ENCODE data around the gene NOL6. TPM values are rescaled to one million over a fixed set of nuclear protein-coding genes. Genes with fewer than 3 reads are reported as not detected.

The NOL6 gene
- total RNA-seq, 1 donor from 2014 or later, result 36.4 TPM

DNA sequence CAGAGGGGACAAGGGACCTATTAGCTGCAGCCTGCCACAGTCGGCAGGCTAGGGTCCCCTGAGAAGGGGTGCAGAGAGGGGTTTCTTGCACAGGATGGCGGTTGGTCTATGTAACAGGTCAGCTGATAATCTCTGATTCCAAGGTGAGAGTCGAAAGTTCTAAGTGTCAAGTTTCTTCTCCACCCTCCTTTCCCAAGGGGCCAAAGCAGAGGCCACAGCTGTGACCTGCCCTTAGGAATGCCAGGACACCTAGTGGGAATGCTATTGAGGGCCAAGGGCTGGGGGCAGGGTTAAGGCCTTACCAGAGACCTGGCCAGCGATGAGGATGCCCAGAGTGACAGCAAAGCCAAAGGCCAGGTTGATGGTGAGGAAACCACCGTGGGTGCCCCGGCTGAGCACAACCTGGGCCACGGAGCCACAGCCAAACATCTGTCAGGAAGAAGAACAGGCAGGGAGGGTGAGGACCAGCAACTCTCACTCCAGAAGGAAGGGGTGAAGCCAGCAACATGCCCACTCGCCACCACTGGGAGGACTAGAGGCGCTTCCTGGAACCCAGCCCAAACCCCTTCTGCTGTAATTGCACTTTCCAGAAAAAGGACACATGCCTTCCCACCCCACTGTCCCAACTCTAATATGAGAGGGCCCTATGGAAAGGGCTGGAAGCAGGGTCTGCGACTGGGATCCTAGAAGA lies 30.1 kb downstream of the NOL6 start:
- H3K36me3 ChIP-seq, result peaks cover 11% of the 10 kb centered on the region
- H3K27me3 ChIP-seq, result no peaks in the 10 kb centered on the region
- H3K9me3 ChIP-seq, result no peaks in the 10 kb centered on the region
- ATAC-seq (no peak), DNase-seq (no peak)
- H3K4me1 ChIP-seq, result peaks cover 18% of the 10 kb centered on the region
- intact Hi-C loops (cut with DNase I), result no loop called here
- no peak for TF ChIP-seq CTCF (IDR thresholded peaks at IDR 0.05)
- no peak overlapping the region for H3K27ac ChIP-seq
- peak overlapping the region; percentile 72 for H3K4me3 ChIP-seq

DNA sequence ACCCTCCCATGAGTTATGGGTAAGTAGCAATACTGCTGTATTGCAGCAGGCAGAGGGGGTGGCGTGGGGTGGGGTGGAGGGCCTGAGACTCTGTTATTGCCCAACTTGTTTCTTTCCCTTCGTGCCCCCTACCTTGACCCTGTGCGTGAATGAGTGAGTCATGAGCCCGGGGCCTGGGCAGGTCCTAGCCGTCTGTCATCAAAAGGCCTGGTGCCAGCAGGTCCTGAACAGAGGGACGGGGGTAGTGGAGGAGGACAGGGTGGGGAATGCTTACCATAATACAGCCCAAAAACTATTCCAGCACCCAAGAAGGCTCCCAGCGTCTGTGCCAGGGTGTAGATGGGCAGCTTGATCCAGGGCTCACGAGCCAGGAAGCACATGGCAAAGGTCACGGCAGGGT lies 30.7 kb downstream of the NOL6 start:
- TF ChIP-seq CTCF (IDR thresholded peaks at IDR 0.05), result no peak
- no peaks in the 10 kb centered on the region for H3K9me3 ChIP-seq
- H3K36me3 ChIP-seq, result peaks cover 11% of the 10 kb centered on the region
- no peaks in the 10 kb centered on the region for H3K27me3 ChIP-seq
- H3K4me3 ChIP-seq, result peak overlapping the region; percentile 19
- intact Hi-C loops (cut with DNase I), result no loop called here
- ATAC-seq (peak; percentile 1), DNase-seq (peak; percentile 77)
- peaks cover 17% of the 10 kb centered on the region for H3K4me1 ChIP-seq
- no peak overlapping the region for H3K27ac ChIP-seq

GRCh38 chr9:33442125-33442524 lies 31.6 kb downstream of the NOL6 start:
- intact Hi-C loops (cut with DNase I), result no loop called here
- H3K27ac ChIP-seq, result no peak overlapping the region
- H3K27me3 ChIP-seq, result no peaks in the 10 kb centered on the region
- DNase-seq (no peak), ATAC-seq (no peak)
- TF ChIP-seq CTCF (IDR thresholded peaks at IDR 0.05), result no peak
- H3K9me3 ChIP-seq, result no peaks in the 10 kb centered on the region
- no peak overlapping the region for H3K4me3 ChIP-seq
- peaks cover 12% of the 10 kb centered on the region for H3K4me1 ChIP-seq
- H3K36me3 ChIP-seq, result peaks cover 11% of the 10 kb centered on the region

- TF ChIP-seq CTCF (IDR thresholded peaks at IDR 0.05), result no peak
- ATAC-seq (no peak), DNase-seq (no peak)
- peaks cover 11% of the 10 kb centered on the region for H3K36me3 ChIP-seq
- H3K27ac ChIP-seq, result no peak overlapping the region
- H3K9me3 ChIP-seq, result no peaks in the 10 kb centered on the region
- no peak overlapping the region for H3K4me3 ChIP-seq
- H3K27me3 ChIP-seq, result no peaks in the 10 kb centered on the region
- H3K4me1 ChIP-seq, result peaks cover 7% of the 10 kb centered on the region
- intact Hi-C loops (cut with DNase I), result no loop called here
Observed at GRCh38 chr9:33440609-33441008, 33.1 kb downstream of the NOL6 start.

- Histone ChIP-seq H3K27ac (no peak overlapping the region), H3K4me3 (no peak overlapping the region), H3K9me3 (no peaks in the 10 kb centered on the region), H3K36me3 (peaks cover 11% of the 10 kb centered on the region), H3K4me1 (peaks cover 7% of the 10 kb centered on the region), H3K27me3 (no peaks in the 10 kb centered on the region)
- TF ChIP-seq CTCF (IDR thresholded peaks at IDR 0.05), result no peak
- DNase-seq (no peak), ATAC-seq (no peak)
- intact Hi-C loops (cut with DNase I), result no loop called here
Observed at GRCh38 chr9:33440204-33440603, 33.5 kb downstream of the NOL6 start.

DNA sequence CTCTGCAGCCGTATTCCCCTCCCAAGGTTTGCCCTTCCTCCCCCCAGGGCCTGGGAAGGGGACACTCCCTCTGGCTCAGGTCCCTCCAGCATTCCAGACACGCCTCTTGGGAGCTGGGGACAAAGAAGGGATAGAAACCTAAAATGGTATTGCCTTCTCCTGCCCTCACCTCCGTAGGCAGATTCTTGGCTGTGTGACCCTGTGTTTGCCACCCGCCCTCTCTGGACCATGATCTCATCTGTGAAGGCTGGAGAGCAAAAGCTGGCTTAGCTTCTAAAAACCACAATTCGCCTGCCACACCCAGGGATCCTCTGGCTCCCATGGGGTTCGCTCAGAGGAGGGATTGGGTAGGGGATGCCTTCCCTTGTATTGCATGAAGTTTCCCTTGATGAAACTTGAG lies 34.0 kb downstream of the NOL6 start:
- peak; percentile 23 for ATAC-seq
- TF ChIP-seq CTCF (IDR thresholded peaks at IDR 0.05), result no peak
- intact Hi-C loops (cut with DNase I), result no loop called here
- Histone ChIP-seq H3K9me3 (no peaks in the 10 kb centered on the region), H3K27ac (no peak overlapping the region), H3K4me1 (peaks cover 7% of the 10 kb centered on the region), H3K36me3 (peaks cover 11% of the 10 kb centered on the region), H3K27me3 (no peaks in the 10 kb centered on the region), H3K4me3 (no peak overlapping the region)
- no peak for DNase-seq

All from upper lobe of right lung (tissue), 1 donor.